Endothelial cell of umbilical vein (primary cell): ENCODE data around the gene GOLIM4. TPM values are rescaled to one million over a fixed set of nuclear protein-coding genes. Genes with fewer than 3 reads are reported as not detected.

ENCODE experiments used
- BruUV-seq: library from RNA; stranded (reverse); fragments of 400-500 nt; replicated peaks from 2 replicates; lab custom pipeline; 2021; lab: Mats Ljungman, UMichigan
- CTCF ChIA-PET: fragments of 300-600, 350-600 bp; sonication (Branson Sonifier 250); formaldehyde crosslinking; loops from one replicate; lab custom pipeline; 2021; ENCODE audit warnings: antibody characterized with exemption, inconsistent platforms; lab: Charles Lee
- POLR2A ChIA-PET: fragments of 300-600, 350-600 bp; sonication (Branson Sonifier 250); formaldehyde crosslinking; loops from one replicate; lab custom pipeline; 2021; ENCODE audit warnings: antibody characterized with exemption, inconsistent platforms; lab: Charles Lee
- DNase-seq: peaks from one replicate; pipeline ENCODE4 v3.0.0-alpha.2; 2011; ENCODE audit warnings: low read depth, low spot score
- FAIRE-seq: peaks from 2 replicates; lab custom pipeline; 2011; peaks lifted over from hg19 to GRCh38; lab: Jason Lieb, UNC
- H2AFZ ChIP-seq: 2 replicates; pipeline ENCODE4 v1.6.0; 2012; ENCODE audit warnings: low read depth, low read length, control low read depth, inconsistent platforms
- H3K27ac ChIP-seq: 2 replicates; pipeline ENCODE4 v1.5.1; 2011; ENCODE audit warnings: low read depth, mild to moderate bottlenecking, control low read depth, low read length, moderate library complexity; ENCODE audit not compliant: insufficient read depth
- H3K27me3 ChIP-seq, 2 experiments: 2 replicates each; pipeline versions ENCODE4 v1.6.0 to v1.6.1; 2011; ENCODE audit warnings: low read length in 2 of 2, mixed read lengths in 1 of 2; ENCODE audit not compliant: control insufficient read depth in 2 of 2, insufficient read depth in 2 of 2
- H3K36me3 ChIP-seq, 2 experiments: 2 replicates in 1 of 2; 3 replicates in 1 of 2; pipeline ENCODE4 v1.5.1; 2011; ENCODE audit warnings: low read length in 2 of 2, mild to moderate bottlenecking in 1 of 2, moderate library complexity in 1 of 2; ENCODE audit not compliant: control insufficient read depth in 2 of 2, insufficient read depth in 2 of 2; ENCODE audit errors: extremely low read depth in 1 of 2
- H3K4me1 ChIP-seq: 3 replicates; pipeline ENCODE4 v1.5.1; 2011; ENCODE audit warnings: mild to moderate bottlenecking, low read length; ENCODE audit not compliant: control insufficient read depth, insufficient read depth; ENCODE audit errors: extremely low read depth
- H3K4me2 ChIP-seq: 2 replicates; pipeline ENCODE4 v1.6.1; 2011; ENCODE audit warnings: low read length, control low read depth, mixed read lengths; ENCODE audit not compliant: insufficient read depth
- H3K4me3 ChIP-seq, 3 experiments: fragments of 200-600 bp in 1 of 3; sonication (generic), shearing (Covaris generic) in 1 of 3; replicated peaks in 1 of 3; 2 replicates each; pipeline ENCODE4 v1.5.1; 2011 to 2016; ENCODE audit warnings: control low read depth in 3 of 3, low read length in 3 of 3, mild to moderate bottlenecking in 2 of 3, inconsistent platforms in 1 of 3, low read depth in 1 of 3, moderate library complexity in 1 of 3; ENCODE audit not compliant: insufficient read depth in 1 of 3
- H3K79me2 ChIP-seq: 2 replicates; pipeline ENCODE4 v1.6.0; 2012; ENCODE audit warnings: low read length, inconsistent platforms; ENCODE audit not compliant: control insufficient read depth, insufficient read depth
- H3K9ac ChIP-seq: replicated peaks from 2 replicates; pipeline ENCODE3; 2011; ENCODE audit warnings: low read length, control low read depth; ENCODE audit not compliant: insufficient read depth; ENCODE audit errors: extremely low read depth
- H3K9me1 ChIP-seq: replicated peaks from 3 replicates; pipeline ENCODE4 v1.6.0; 2011; ENCODE audit warnings: mild to moderate bottlenecking, low read length; ENCODE audit not compliant: control insufficient read depth, insufficient read depth; ENCODE audit errors: extremely low read depth
- H3K9me3 ChIP-seq: replicated peaks from 2 replicates; pipeline ENCODE4 v1.5.1; 2012; ENCODE audit warnings: low read length, inconsistent platforms; ENCODE audit not compliant: control insufficient read depth, insufficient read depth
- H4K20me1 ChIP-seq: replicated peaks from 2 replicates; pipeline ENCODE3; 2011; ENCODE audit warnings: mild to moderate bottlenecking, low read length; ENCODE audit not compliant: control insufficient read depth, insufficient read depth; ENCODE audit errors: extremely low read depth
- CTCF ChIP-seq, 2 donors: IDR thresholded peaks; 1 replicate in 1 of 2; 2 replicates in 1 of 2; pipeline ENCODE4 v1.5.1; 2011; ENCODE audit warnings: low read length in 2 of 2, mild to moderate bottlenecking in 2 of 2, moderate library complexity in 2 of 2, control low read depth in 1 of 2, inconsistent platforms in 1 of 2, low read depth in 1 of 2; ENCODE audit not compliant: insufficient read depth in 1 of 2; ENCODE audit errors: extremely low read depth in 1 of 2
- EZH2 ChIP-seq: IDR thresholded peaks from 2 replicates; pipeline ENCODE4 v1.6.1; 2012; ENCODE audit warnings: borderline replicate concordance, low read depth, mild to moderate bottlenecking, moderate library complexity, low read length, inconsistent platforms; ENCODE audit not compliant: severe bottlenecking
- FOS ChIP-seq: IDR thresholded peaks from 2 replicates; pipeline ENCODE4 v1.6.1; 2011; ENCODE audit warnings: mild to moderate bottlenecking, low read length, moderate library complexity, borderline replicate concordance; ENCODE audit not compliant: insufficient read depth
- GATA2 ChIP-seq: IDR thresholded peaks from 2 replicates; pipeline ENCODE4 v1.7.0; 2011; ENCODE audit warnings: low read depth, mild to moderate bottlenecking, moderate library complexity, mixed read lengths, low read length; ENCODE audit not compliant: insufficient read length, insufficient read depth
- JUN ChIP-seq: IDR thresholded peaks from 2 replicates; pipeline ENCODE4 v1.6.1; 2011; ENCODE audit warnings: borderline replicate concordance, low read depth; ENCODE audit not compliant: insufficient read length, insufficient read depth
- MAX ChIP-seq: IDR thresholded peaks from 2 replicates; pipeline ENCODE4 v1.6.1; 2011; ENCODE audit not compliant: insufficient read depth, insufficient read length
- MYC ChIP-seq: IDR thresholded peaks from one replicate; pipeline ENCODE4 v1.6.1; 2011; ENCODE audit warnings: mild to moderate bottlenecking, low read depth, low read length
- POLR2A ChIP-seq: IDR thresholded peaks from 2 replicates; pipeline ENCODE4 v1.6.1; 2012; ENCODE audit warnings: low read depth, mild to moderate bottlenecking, control low read depth, low read length
- POLR2AphosphoS5 ChIP-seq: IDR thresholded peaks from 2 replicates; pipeline ENCODE4 v1.6.1; 2012; ENCODE audit warnings: low read depth, mild to moderate bottlenecking, control low read depth, low read length, moderate library complexity; ENCODE audit not compliant: insufficient read depth
- dilution Hi-C: fragments of 300-500 bp; cut with MboI; formaldehyde crosslinking; loops from one replicate; pipeline ENCODE4 v1.15.0; 2019; ENCODE audit warnings: low sequenced_read_pairs; ENCODE audit not compliant: extremely low pct_ligation_motif_present
- intact Hi-C: fragments of 100-400 bp; cut with micrococcal nuclease; formaldehyde crosslinking; loops from one replicate; pipeline ENCODE4 v1.10.0; 2022
- polyA plus RNA-seq, 4 experiments: library from polyadenylated mRNA; depleted of rRNA in 3 of 4; stranded (reverse) in 3 of 4; unstranded in 1 of 4; fragments of >200 nt; gene quantifications; 2 replicates each; pipeline versions ENCODE4 v1.2.1 to v1.2.3, GENCODE V29; 2011 to 2012; ENCODE audit warnings: missing spikeins in 1 of 4
- total RNA-seq: library from RNA; stranded (reverse); gene quantifications from 2 replicates; pipeline ENCODE4 v1.2.3, GENCODE V29; 2021

Gene GOLIM4
- total and polyA plus RNA-seq, 2 donors (not counting 3 experiments of a cell fraction or from before 2014, with no cell fraction given): 11.7 to 40.8 TPM

DNA sequence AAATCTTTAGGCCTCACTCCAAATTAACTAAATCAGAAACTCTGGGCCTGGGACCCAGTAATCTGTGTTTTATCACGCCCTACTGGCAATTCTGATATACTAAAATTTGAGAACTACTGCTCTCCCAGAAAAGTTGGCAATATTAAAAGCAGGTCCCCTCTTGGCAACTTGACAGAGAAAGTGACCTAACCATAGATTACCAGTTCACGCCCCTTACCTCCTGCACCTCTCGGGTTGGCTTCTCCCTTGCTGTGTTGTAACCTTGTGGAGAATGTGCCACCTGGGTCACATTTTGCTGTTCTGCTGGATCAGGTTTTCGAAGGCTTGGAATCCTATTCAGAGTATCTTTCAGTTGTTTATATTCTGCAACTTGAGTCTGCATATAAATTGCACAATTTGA lies 59.1 kb downstream of the GOLIM4 start:
- no peaks in the 10 kb centered on the region for H3K79me2 ChIP-seq
- no peaks in the 10 kb centered on the region for H4K20me1 ChIP-seq
- H3K9me1 ChIP-seq: no peaks in the 10 kb centered on the region
- no peaks in the 10 kb centered on the region for H3K4me1 ChIP-seq
- no peak overlapping the region for H3K9ac ChIP-seq
- DNase-seq (no peak), FAIRE-seq (no peak)
- intact Hi-C loops: no loop called here
- CTCF ChIA-PET: no interaction called here
- POLR2A ChIA-PET: no interaction called here
- BruUV-seq: no TSS peak
- no peaks in the 10 kb centered on the region for H3K27me3 ChIP-seq
- H3K36me3 ChIP-seq: peaks cover 2 to 3% of the 10 kb centered on the region in 2 experiments
- no peaks in the 10 kb centered on the region for H3K9me3 ChIP-seq
- no peak for TF ChIP-seq MYC
- TF ChIP-seq POLR2A: no peak
- TF ChIP-seq EZH2: no peak
- no peak for TF ChIP-seq CTCF (IDR thresholded peaks at IDR 0.05; ENCODE audit: extremely low read depth in 1 of 2, insufficient read depth in 1 of 2, low read depth in 1 of 2, low read length in 2 of 2)
- TF ChIP-seq POLR2AphosphoS5: no peak
- no peak for TF ChIP-seq MAX
- no peak for TF ChIP-seq FOS
- TF ChIP-seq GATA2: no peak
- TF ChIP-seq JUN: no peak
- H3K4me3 ChIP-seq: no peak overlapping the region
- H2AFZ ChIP-seq: no peak overlapping the region
- dilution Hi-C loops: no loop called here
- H3K4me2 ChIP-seq: no peak overlapping the region
- no peak overlapping the region for H3K27ac ChIP-seq
